Mammary epithelial cell (primary cell): Measurements from ENCODE around the gene HOMER2.
"Not testable (repeated sequence)": the region's sequence is repeated elsewhere in the genome, so short reads cannot be mapped to it uniquely, and the experiment has no call there.

ENCODE experiments used
- EZH2 ChIP-seq: IDR thresholded peaks from 2 replicates; pipeline ENCODE4 v1.6.1; 2012; ENCODE audit warnings: low read length, inconsistent platforms, borderline replicate concordance
- TF ChIP-seq, protein P1 (sequence below), 2 donors: IDR thresholded peaks in 1 of 2; conservative IDR thresholded peaks in 1 of 2; 2 replicates each; pipeline ENCODE4 v1.5.1; 2011 to 2012; ENCODE audit warnings: inconsistent platforms in 2 of 2, low read length in 2 of 2, mild to moderate bottlenecking in 2 of 2, control low read depth in 1 of 2, low read depth in 1 of 2; ENCODE audit not compliant: insufficient read depth in 1 of 2; ENCODE audit errors: extremely low read depth in 1 of 2

DNA sequence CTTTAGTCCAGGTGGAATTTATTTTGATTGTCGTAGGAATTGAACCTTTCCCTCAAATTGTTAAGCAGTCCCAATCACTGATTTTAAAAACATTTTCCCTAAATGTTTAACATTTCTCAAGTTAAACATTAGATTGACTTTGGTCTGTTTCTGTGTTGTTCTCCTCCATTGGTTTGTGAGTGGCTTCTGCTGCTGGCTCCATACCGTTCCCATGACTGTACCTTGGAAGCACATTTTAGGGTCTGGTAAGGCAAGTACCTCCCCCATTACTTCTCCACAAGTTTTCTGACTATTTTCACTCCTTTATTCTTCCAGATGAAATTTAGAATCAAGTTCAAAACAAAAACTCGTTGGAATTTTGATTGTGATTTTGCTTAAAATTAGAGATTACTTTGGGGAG is 131.1 kb downstream of the HOMER2 start:
- TF ChIP-seq, protein P1, sequence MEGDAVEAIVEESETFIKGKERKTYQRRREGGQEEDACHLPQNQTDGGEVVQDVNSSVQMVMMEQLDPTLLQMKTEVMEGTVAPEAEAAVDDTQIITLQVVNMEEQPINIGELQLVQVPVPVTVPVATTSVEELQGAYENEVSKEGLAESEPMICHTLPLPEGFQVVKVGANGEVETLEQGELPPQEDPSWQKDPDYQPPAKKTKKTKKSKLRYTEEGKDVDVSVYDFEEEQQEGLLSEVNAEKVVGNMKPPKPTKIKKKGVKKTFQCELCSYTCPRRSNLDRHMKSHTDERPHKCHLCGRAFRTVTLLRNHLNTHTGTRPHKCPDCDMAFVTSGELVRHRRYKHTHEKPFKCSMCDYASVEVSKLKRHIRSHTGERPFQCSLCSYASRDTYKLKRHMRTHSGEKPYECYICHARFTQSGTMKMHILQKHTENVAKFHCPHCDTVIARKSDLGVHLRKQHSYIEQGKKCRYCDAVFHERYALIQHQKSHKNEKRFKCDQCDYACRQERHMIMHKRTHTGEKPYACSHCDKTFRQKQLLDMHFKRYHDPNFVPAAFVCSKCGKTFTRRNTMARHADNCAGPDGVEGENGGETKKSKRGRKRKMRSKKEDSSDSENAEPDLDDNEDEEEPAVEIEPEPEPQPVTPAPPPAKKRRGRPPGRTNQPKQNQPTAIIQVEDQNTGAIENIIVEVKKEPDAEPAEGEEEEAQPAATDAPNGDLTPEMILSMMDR (conservative IDR thresholded peaks at IDR 0.05 in 1 of 2, IDR thresholded peaks at IDR 0.05 in 1 of 2; ENCODE audit: extremely low read depth in 1 of 2, insufficient read depth in 1 of 2, low read depth in 1 of 2, low read length in 2 of 2), result not testable (repeated sequence)
- not testable (repeated sequence) for TF ChIP-seq EZH2
